NCI-H1092 (cell line): Measurements from ENCODE around the gene CTNNA2.

ENCODE experiments used
- DNase-seq: peaks from one replicate; lab custom pipeline; 2025; lab: John Stamatoyannopoulos, UW

CTNNA2 gene

GRCh38 chr2:79857888-79858287 is 345.0 kb downstream of the CTNNA2 start:
- no peak for DNase-seq

DNA sequence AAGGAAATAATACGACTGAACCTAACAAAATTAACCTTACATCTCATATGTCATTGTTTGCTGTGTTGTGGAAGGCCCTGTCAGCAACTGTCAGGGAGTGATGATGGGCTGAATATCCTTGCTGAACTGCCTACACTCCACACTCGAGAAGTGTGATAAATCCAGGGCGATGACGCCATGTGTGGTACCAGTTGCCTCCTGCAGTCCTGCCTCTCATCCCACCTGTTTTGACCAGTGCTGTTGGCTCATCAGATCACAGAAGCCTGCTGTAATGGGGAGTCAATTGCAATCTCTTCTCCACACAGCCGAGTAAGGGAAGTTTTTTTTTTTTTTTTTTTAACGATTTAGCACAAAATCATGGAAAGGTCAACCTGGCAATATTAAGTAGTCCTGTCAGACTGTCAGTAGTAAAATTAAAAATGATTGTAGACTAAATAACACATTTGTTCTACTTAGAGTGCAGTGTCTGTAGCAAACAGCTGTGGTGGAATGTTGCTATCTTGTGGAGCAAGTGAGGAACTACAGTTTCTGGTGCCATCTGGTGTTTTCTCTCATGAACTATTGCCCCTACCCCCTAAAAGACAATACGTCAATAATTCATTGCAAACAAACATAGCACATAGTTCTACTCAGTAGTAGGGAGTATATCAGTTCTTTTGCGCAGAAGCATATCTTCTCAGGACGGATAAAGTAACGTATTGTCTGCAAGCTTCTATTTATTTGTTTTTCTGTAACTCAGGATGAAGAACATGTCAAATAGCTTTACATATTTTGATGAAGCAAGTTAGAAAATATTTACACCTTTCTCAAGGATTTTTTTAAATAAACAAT is 347.6 kb downstream of the CTNNA2 start:
- no peak for DNase-seq

DNA sequence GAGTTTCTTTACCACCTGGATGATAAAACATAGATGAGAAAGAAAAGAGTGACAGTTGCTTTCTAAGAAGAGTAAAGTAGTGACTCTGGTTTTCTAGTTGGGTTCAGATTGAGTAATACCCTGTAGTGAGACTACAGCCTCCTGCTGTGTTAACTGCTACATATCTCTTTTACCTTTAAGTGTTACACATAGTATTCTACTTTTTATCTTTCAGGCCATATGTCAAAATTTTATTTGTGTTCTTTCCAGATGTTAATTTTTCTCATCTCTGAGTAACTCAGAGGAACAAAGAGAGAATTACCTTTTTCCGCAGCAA is 348.2 kb downstream of the CTNNA2 start:
- no peak for DNase-seq

DNA sequence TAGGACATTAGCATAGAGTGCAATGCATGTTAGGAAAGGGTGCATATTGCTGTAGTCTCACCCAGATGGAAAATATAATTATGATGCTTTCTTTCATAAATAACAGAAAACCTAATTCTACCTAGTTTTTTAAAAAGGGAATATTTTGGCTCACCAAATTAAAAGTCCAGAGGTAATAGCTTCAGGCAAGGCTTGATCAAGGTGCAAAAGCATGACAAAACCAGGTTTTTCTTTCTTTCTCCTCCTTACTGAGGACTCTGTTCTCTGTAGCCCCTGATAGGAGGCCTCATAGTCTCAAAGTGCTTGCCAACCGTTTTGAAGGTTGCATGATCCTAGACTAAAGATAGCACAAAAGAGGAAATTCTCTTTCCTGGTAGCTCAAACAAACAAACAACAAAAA is 349.9 kb downstream of the CTNNA2 start:
- DNase-seq: no peak

DNA sequence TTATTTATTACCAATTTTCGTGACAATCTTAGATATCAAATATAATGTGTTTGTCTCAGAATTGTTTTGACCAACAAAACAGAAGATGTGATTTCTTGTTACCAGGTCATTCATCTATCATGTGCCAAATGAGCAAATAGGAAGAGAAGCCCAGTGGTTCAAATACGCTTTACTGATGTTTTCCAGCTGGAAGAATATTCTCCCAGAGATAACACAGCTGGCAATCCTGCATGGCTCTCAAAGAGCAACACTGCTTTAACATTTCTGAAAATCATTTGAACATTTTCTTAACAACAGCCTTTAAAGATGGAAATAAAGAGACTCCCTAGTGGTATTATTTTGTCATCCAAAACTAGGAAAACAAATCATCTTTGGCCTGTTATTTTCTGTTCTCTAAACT is 359.8 kb downstream of the CTNNA2 start:
- no peak for DNase-seq

DNA sequence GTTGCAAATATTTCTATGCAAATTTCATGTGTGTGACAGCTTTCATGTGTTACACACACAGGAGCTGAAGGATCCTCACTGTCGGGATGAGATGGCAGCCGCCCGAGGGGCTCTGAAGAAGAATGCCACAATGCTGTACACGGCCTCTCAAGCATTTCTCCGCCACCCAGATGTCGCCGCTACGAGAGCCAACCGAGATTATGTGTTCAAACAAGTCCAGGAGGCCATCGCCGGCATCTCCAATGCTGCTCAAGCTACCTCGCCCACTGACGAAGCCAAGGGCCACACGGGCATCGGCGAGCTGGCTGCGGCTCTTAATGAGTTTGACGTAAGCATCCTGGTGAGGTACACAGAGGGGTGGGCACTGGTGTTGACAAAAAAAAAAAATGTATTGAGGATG is 361.2 kb downstream of the CTNNA2 start:
- DNase-seq: no peak

DNA sequence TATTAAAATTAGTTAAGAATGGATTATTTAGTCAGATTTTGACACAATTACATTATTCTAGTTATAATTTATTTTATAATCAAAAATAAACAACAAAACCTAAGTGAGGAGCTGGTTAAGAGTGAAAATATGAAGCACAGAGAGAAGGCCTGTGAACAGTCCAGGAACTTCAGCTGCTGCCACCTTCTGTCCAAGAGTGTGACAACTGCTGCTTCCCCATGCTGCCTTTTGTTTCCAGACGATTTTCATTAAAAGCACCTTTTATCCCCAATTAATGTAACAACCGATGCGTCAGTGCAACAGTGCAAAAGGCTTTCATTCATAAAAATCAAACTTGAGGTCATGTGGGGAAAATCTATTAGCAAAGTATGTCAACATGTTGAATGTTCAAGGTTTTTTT is 363.6 kb downstream of the CTNNA2 start:
- no peak for DNase-seq

DNA sequence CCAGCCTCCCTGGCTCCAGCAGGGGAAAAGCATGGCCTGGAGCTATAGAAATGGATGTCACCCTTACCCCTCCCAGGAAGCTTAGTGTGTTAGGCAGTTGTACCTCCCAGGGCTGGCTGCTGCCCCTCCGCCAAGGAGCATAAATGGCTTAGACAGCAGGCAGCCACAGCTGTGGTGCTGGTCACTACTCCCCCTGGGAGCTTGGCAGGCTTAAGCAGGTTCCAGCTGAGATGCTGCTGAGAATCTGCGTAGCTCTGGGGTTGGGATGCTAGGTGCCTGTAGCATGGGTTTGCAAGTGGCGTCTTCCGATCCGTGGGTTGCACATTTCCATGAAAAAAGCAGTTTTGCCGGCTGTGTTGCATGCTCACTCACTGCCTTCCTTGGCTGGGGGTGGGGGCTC is 369.7 kb downstream of the CTNNA2 start:
- DNase-seq: no peak

GRCh38 chr2:79887747-79888374 is 375.0 kb downstream of the CTNNA2 start:
- no peak for DNase-seq

DNA sequence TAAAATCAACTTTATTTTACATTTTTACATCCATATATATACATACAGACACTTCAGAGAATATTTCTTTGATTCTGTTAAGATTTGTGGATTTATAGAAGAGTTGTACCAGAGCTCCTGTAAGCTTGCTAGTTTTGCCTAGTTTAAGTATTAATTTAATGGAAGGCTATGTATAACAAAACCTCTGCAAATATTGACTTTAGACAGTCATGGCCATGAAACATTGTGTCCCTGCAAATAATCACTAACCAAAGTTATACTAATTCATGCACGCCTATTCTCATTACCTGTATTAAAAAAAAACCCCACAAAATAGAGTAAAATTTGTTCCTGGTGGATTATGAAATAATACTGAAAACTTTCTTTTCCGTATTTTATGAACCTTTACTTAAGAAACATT is 379.3 kb downstream of the CTNNA2 start:
- DNase-seq: no peak

DNA sequence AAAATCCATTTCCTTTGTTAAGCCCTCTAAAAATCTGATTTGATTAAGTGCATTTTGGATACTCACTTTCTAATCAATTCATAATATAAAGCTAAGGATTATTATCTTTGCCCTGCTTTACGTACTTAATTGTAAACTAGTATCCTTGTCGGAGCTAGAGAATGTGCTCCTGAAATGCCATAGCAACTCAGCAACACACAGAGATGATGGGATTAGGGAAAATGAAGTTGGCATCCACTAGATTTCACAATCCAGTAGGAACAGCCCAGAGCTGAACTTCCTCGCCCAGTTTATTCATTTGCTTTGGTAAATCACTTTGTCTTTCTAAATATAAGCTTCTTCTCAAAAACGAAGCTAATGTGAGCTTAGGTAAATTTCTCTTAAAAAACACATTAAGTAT is 386.3 kb downstream of the CTNNA2 start:
- no peak for DNase-seq

- no peak for DNase-seq
Measured at GRCh38 chr2:79901161-79901560, 388.3 kb downstream of the CTNNA2 start.

GRCh38 chr2:79903222-79904000 is 390.6 kb downstream of the CTNNA2 start:
- no peak for DNase-seq

DNA sequence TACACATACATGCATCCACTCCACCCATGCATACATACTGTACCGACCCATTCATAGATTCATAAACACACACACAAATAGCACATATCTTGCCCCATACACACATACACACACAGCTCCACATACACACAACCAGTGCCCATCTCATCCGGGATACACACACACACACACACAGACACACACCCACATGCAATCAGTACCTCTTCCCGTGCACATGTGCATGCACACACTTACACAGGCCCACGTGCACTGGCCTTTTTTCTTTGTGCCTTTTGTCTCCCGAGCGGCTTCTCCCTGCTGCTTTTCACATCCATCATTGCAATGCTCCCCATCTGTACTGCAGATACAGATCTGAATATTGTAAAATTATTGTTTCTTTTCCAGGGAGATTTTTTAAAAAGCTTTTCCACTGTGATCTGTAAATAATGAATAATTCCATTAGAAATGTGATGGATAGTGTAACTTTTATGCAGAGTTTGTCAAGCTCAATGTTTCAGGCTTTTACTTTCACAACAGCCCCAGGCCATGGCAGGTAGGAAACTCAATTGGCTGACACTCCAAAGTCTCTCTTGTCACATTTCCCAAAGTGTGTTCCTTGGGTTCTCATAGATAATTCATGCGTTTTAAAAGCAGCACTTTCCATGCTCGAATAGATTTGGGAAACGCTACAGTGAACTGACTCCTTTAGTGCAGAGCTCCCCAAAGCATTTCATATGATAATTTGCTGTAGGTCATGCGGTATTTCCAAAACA is 393.5 kb downstream of the CTNNA2 start:
- no peak for DNase-seq

GRCh38 chr2:79909521-79909920 is 396.7 kb downstream of the CTNNA2 start:
- DNase-seq: no peak

GRCh38 chr2:79910643-79911042 is 397.8 kb downstream of the CTNNA2 start:
- DNase-seq: no peak

- no peak for DNase-seq
Measured at GRCh38 chr2:79915455-79915854, 402.6 kb downstream of the CTNNA2 start.

GRCh38 chr2:79916285-79916684 is 403.4 kb downstream of the CTNNA2 start:
- no peak for DNase-seq

GRCh38 chr2:79920512-79921076 is 407.7 kb downstream of the CTNNA2 start:
- no peak for DNase-seq

DNA sequence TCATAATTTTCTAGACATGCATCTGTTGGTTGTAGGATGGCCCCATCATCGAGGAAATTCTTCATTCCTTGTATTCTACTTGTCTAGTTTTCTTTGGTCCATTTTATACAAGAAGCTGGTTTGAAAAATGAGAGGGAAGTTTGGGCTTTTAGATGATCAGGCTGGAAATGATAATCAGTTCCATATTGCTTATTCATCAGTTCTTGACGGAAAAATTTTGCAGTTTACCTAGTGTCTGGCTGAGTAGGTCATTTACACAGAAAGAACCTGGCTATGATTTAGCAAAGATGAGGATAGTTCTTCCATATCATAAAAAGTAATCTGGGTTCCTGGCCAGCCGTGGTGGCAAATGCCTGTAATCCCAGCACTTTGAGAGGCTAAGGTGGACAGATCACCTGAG is 416.8 kb downstream of the CTNNA2 start:
- no peak for DNase-seq

DNA sequence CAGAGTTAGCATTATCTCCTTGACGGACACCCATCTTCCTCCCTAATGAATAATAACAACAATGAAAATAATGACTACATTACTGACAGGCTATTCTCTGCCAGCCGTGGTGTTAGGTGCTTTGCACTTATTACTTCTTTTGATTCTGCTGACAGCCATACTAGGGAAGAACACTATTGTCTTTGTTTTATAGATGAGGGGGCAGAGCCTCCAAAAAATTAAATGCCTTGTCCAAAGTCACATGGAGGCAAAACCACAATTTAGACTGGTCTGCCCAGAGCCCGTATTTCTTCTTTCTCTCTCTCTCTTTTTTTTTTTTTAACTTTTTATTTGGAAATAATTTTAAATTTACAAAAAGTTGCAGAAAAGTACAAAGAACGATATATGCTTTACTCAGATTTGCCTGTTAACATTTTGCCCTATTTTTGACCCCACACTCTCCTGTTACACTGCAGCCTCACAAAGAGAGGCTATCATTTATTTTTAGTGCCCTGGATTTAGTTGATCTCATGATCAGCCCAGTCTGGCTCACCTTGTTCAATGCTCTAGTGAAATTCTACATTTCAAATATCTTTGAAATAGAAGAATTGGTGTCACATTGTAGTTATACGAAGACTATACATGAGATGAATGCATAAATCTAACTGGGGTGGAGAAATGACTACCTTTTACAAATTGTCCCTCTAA is 422.3 kb downstream of the CTNNA2 start:
- DNase-seq: no peak
